HEK293T (cell line): Measurements from ENCODE around the gene VAV2.

Experiments used
- CTCF ChIA-PET: fragments of 350-600 bp; formaldehyde crosslinking; extraction: SDS; loops from one replicate; lab custom pipeline; 2021; ENCODE audit warnings: antibody characterized with exemption, inconsistent platforms; lab: Yijun Ruan, JAX
- POLR2A ChIA-PET: fragments of 350-600 bp; formaldehyde crosslinking; extraction: SDS; loops from one replicate; lab custom pipeline; 2020; ENCODE audit warnings: antibody characterized with exemption, inconsistent platforms; lab: Yijun Ruan, JAX
- DNase-seq: peaks from one replicate; pipeline ENCODE4 v3.0.0; 2012; ENCODE audit warnings: mixed read lengths; ENCODE audit errors: extremely low spot score
- ARNT ChIP-seq: fragments of 450-650 bp; IDR thresholded peaks from 2 replicates; pipeline ENCODE4 v1.6.1; 2017; ENCODE audit warnings: mild to moderate bottlenecking
- BHLHE40 ChIP-seq: fragments of 450-650 bp; IDR thresholded peaks from 2 replicates; pipeline ENCODE4 v1.6.1; 2016; ENCODE audit warnings: mild to moderate bottlenecking, moderate library complexity, borderline replicate concordance
- CTBP1 ChIP-seq: fragments of 450-650 bp; IDR thresholded peaks from 2 replicates; pipeline ENCODE4 v1.6.1; 2016; ENCODE audit warnings: borderline replicate concordance
- ELF4 ChIP-seq: fragments of 450-650 bp; IDR thresholded peaks from 2 replicates; pipeline ENCODE4 v1.6.1; 2017; ENCODE audit warnings: antibody characterized with exemption
- FOXA1 ChIP-seq: fragments of 450-650 bp; IDR thresholded peaks from 2 replicates; pipeline ENCODE4 v1.6.1; 2016; ENCODE audit warnings: mild to moderate bottlenecking
- FOXK2 ChIP-seq: fragments of 450-650 bp; IDR thresholded peaks from 2 replicates; pipeline ENCODE4 v1.6.1; 2016; ENCODE audit warnings: mild to moderate bottlenecking
- FOXM1 ChIP-seq: fragments of 450-650 bp; IDR thresholded peaks from 2 replicates; pipeline ENCODE4 v1.6.1; 2017; ENCODE audit warnings: mild to moderate bottlenecking, borderline replicate concordance
- HDGF ChIP-seq: fragments of 450-650 bp; IDR thresholded peaks from 2 replicates; pipeline ENCODE4 v1.6.1; 2017; ENCODE audit warnings: antibody characterized with exemption, borderline replicate concordance
- L3MBTL2 ChIP-seq: fragments of 450-650 bp; conservative IDR thresholded peaks from 2 replicates; pipeline ENCODE4 v1.6.1; 2016; ENCODE audit warnings: mild to moderate bottlenecking
- LEF1 ChIP-seq: fragments of 450-650 bp; IDR thresholded peaks from 2 replicates; pipeline ENCODE4 v1.6.1; 2017; ENCODE audit warnings: mild to moderate bottlenecking, borderline replicate concordance
- NFRKB ChIP-seq: fragments of 450-650 bp; IDR thresholded peaks from 2 replicates; pipeline ENCODE4 v1.6.1; 2016; ENCODE audit warnings: mild to moderate bottlenecking, moderate library complexity
- SP1 ChIP-seq: fragments of 450-650 bp; IDR thresholded peaks from 2 replicates; pipeline ENCODE4 v1.6.1; 2017
- SUZ12 ChIP-seq: fragments of 450-650 bp; IDR thresholded peaks from 2 replicates; pipeline ENCODE4 v1.6.1; 2016; ENCODE audit warnings: mild to moderate bottlenecking
- TARDBP ChIP-seq: fragments of 450-650 bp; IDR thresholded peaks from 2 replicates; pipeline ENCODE4 v1.6.1; 2016
- ZNF384 ChIP-seq: fragments of 450-650 bp; IDR thresholded peaks from 2 replicates; pipeline ENCODE4 v1.6.1; 2016
- TF ChIP-seq, protein P1 (sequence below): fragments of 450-650 bp; IDR thresholded peaks from 2 replicates; pipeline ENCODE4 v1.6.1; 2016

VAV2 gene

DNA sequence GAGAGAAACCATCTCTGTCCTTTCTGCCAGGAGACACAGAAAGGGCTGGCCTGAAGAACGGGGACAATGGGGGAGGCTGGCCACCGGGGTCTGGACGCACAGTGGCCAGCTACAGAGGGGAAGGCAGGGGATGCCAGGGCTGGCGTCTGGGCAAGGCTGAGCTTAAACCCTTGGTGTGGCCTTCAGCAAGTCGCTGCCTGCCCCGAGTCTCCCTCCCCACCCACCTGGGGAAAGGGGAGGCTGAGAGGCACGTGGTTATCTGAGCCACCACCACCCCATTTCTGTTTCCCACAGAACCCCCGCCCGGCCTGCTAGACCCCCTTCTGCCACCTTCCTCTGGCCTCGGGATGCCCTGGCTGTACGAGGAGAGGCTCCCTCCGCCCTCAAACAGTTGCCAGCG, 115.3 kb downstream of the VAV2 start:
- TF ChIP-seq, protein P1, sequence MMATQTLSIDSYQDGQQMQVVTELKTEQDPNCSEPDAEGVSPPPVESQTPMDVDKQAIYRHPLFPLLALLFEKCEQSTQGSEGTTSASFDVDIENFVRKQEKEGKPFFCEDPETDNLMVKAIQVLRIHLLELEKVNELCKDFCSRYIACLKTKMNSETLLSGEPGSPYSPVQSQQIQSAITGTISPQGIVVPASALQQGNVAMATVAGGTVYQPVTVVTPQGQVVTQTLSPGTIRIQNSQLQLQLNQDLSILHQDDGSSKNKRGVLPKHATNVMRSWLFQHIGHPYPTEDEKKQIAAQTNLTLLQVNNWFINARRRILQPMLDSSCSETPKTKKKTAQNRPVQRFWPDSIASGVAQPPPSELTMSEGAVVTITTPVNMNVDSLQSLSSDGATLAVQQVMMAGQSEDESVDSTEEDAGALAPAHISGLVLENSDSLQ, result no peak
- no peak for TF ChIP-seq FOXK2
- TF ChIP-seq FOXM1, result no peak
- no peak for TF ChIP-seq NFRKB
- TF ChIP-seq CTBP1, result no peak
- TF ChIP-seq HDGF, result no peak
- TF ChIP-seq ELF4, result no peak
- no peak for TF ChIP-seq ZNF384
- ChIA-PET POLR2A (no interaction called here), CTCF (no interaction called here)
- no peak for DNase-seq

DNA sequence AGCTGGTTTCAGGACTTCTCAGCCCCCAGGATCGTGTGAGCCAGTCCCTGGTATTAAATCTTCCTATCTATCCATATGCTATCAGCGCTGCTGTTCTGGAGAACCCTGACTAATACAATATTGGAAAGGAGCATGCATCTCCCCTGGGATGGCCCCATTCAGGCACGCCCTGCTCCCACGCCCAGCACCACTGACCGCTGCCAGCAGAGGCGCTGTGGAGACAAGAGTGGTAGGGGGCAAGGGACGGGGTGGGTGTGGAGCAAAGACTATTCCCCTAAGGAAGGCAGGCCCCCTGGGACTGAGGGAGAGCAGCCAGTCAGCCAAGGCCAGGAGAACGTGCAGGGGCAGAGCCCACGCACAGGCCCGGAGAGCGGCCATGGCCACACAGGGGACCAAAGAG, 116.0 kb downstream of the VAV2 start:
- TF ChIP-seq HDGF (no peak), L3MBTL2 (no peak), CTBP1 (no peak), NFRKB (no peak), SP1 (no peak), SUZ12 (no peak), ARNT (no peak), BHLHE40 (no peak), ZNF384 (no peak)
- CTCF ChIA-PET, result no interaction called here
- DNase-seq, result peak; percentile 39
- POLR2A ChIA-PET, result no interaction called here

DNA sequence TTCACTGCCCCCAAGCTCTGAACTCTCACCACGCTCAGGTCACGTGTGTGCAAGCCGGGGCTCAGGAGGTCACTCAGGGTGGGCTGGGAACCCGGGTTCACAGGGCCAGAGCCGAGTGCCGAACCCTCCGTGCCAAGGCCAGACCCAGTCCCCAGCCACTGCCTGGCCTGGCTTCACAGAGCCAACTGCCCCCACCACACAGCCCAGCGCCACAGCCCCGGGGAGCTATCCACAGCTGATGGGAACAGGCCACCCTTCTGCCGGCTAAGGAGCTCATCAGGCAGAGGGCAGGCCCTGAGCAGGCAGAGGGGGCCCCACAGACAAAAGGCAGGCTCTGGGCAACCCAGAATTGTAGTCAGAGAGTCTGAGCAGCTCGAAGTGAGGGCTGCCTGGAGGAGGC, 117.0 kb downstream of the VAV2 start:
- CTCF ChIA-PET, result no interaction called here
- TF ChIP-seq TARDBP, result no peak
- TF ChIP-seq SP1, result no peak
- TF ChIP-seq BHLHE40, result no peak
- no peak for TF ChIP-seq NFRKB
- TF ChIP-seq ARNT, result no peak
- no peak for TF ChIP-seq ELF4
- no peak for TF ChIP-seq ZNF384
- TF ChIP-seq SUZ12, result no peak
- DNase-seq, result no peak
- POLR2A ChIA-PET, result no interaction called here

DNA sequence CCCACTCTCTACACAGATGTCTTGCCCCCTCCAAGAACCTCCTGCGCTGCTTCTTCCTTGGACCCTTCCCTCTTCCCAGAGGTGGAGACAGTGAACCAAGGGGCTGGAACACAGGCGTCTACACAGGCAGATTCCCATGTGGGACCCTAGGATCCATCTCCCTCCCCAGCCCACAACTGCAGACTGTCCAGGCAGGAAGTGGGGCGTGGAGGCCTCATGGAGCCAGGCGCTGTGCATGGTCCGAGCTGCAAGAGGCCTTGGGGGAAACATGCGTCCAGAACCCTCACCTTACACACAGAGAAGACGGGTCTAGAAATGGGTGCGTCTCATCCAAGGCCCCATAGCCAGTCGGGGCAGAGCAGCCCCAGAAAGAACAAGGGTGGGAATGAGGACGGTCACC, 117.5 kb downstream of the VAV2 start:
- TF ChIP-seq, protein P1, result no peak
- no peak for TF ChIP-seq TARDBP
- no peak for TF ChIP-seq ZNF384
- TF ChIP-seq FOXM1, result no peak
- no peak for TF ChIP-seq SP1
- no peak for TF ChIP-seq CTBP1
- TF ChIP-seq ELF4, result no peak
- no peak for TF ChIP-seq LEF1
- TF ChIP-seq ARNT, result no peak
- no peak for TF ChIP-seq BHLHE40
- no peak for TF ChIP-seq FOXA1
- no peak for TF ChIP-seq NFRKB
- TF ChIP-seq SUZ12, result no peak
- no peak for TF ChIP-seq HDGF
- no peak for TF ChIP-seq FOXK2
- TF ChIP-seq L3MBTL2, result no peak
- POLR2A ChIA-PET, result no interaction called here
- CTCF ChIA-PET, result no interaction called here
- no peak for DNase-seq

DNA sequence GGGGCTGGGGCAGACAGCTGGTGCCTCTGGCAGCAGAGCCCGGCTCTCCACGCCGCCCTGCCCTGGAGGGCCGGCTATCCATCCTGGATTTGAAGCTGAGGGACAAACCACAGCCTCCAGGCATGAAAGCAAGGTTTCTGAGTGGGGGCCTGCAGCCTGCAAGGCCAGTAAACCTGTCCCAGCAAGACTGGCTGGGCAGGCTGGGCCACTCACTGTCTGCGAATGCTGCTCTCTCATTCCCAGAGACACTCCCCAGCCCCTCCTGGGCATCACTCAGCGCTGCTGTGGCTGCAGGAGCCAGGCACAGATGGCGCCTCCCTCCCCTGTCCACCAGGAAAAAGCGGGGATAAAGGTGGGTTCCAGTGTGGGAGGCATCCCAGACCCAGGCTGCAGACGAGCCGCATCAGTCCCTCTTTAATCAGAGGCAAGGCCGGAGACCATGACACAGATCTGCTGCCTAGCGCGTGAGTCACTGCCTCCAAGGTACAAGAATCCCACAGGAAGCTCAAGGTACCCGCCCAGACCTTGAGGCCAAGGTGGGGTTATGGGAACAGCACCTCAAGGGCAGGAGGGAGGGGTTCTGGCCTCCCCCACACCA, 118.0 kb downstream of the VAV2 start:
- POLR2A ChIA-PET, result no interaction called here
- no peak for DNase-seq
- TF ChIP-seq FOXA1 (no peak), FOXK2 (no peak), HDGF (no peak), ELF4 (no peak), SUZ12 (no peak), SP1 (no peak), FOXM1 (no peak), BHLHE40 (no peak), LEF1 (no peak), ARNT (no peak), L3MBTL2 (no peak), TARDBP (no peak), NFRKB (no peak), CTBP1 (no peak), ZNF384 (no peak)
- TF ChIP-seq, protein P1, result no peak
- CTCF ChIA-PET, result no interaction called here

DNA sequence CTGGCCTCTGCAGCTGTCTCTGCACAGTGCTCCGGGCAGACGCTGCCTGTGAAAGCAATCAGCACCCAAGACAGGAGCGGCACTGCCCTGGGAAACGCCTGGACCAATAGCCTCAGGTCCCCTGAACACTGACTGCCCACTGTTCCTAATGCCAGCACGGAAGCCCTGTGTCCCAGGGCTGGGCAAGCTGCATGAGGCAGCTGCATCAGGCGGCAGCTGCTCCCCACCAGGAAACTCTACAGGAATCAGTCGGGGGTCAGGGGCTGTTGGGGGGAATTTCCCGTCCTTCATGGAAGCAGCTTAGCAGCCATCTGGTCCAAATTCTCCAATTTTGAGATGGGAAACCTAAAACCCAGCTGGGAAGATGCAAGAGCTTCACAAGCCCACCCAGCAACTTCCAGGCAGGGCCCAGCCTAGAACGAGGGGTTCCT, 118.6 kb downstream of the VAV2 start:
- POLR2A ChIA-PET, result no interaction called here
- TF ChIP-seq FOXK2 (no peak), HDGF (no peak), ELF4 (no peak), ARNT (no peak), CTBP1 (no peak), L3MBTL2 (no peak), BHLHE40 (no peak), NFRKB (no peak), FOXA1 (no peak), LEF1 (no peak), ZNF384 (no peak)
- TF ChIP-seq, protein P1, result no peak
- no peak for DNase-seq
- CTCF ChIA-PET, result interaction anchor here (1.2 kb wide), 1 partner anchor 11 kb away, joined by 3 read pairs; no protein-coding TSS in a partner anchor
